ENCODE data around the gene DIDO1.

The DIDO1 gene

DNA sequence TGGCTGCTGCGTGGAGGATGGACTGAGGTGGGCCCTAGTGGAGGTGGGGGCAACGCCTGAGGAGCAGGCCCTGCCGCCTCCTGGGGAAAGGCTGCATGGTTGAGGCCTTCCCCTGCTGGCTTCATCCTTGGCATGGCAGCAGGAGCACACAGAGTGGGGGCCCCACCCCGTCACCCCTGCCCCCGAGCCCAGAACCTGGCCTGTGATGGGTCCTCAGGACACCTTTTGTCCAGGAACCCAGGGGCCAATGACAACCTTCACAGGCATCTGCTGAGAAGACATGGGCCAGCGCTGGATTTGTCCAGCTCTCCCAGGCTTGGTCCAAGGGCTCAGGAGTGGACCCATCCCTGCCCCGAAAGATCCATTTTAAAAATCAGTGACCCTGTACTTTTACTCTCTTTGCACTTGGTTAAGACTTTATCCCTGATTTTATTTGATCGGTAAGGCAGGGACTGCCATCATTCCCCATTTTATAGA is 25.6 kb upstream of the DIDO1 start:
- FAIRE-seq = no peak
- no peak for DNase-seq (ENCODE audit: extremely low spot score, insufficient read length, low read depth)

DNA sequence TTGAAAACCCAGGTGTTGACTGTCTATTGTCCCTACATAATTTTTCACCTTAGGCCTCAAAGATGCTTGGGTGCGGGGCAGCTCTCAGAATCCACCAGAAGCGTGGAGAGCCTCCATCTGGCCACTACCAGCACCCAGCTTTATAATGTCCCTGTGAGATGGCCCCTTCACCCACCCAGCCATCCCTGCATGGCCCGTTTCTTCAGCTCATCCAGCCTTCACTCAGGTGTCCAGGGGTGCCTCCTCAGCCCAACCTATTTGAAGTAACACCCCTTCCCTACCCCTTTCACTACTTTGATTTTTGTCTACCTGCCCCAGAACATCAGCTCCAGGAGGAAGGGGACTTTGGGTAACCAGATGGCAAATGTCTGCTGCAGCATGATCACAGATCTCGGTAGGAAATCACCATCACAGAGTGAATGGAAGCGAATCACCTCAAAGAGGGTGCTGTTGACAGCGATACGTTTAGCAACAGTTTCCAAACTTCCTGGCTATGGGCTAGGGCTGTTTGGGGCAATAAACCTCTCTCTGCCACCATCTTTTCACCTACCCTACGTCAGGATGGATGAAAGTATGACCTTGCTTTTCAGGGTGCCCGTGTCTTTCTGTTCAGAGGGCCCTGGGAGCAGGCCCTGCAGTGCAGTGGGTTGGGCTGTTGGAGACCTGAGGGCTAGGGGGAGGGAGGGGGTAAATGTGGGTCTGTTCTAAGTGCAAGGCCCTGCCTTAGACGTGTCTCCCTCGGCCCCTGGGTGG is 25.0 kb upstream of the DIDO1 start:
- no peak for FAIRE-seq
- no peak for DNase-seq (ENCODE audit: extremely low spot score, insufficient read length, low read depth)

DNA sequence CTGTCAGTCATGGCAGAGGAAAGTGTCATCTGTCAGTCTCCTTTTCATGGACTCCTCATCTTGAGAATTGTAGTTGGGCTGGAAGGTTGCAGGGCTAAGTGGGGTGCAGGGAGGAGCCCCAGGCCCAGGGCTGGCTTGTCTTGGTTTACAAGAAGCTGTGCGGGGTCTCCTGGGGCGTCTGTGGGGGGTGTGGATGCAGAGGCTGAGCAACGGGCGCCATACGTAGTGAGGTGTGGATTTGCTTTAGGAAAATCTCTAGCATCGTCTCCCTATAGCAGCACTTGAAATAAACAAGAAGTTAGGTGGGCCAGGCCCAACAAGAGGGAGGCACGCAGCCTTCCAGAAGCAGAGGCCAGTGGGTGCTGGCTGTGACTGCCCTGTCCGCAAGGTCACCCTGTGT is 24.4 kb upstream of the DIDO1 start:
- FAIRE-seq (no peak), DNase-seq (ENCODE audit: extremely low spot score, insufficient read length, low read depth) (no peak)

DNA sequence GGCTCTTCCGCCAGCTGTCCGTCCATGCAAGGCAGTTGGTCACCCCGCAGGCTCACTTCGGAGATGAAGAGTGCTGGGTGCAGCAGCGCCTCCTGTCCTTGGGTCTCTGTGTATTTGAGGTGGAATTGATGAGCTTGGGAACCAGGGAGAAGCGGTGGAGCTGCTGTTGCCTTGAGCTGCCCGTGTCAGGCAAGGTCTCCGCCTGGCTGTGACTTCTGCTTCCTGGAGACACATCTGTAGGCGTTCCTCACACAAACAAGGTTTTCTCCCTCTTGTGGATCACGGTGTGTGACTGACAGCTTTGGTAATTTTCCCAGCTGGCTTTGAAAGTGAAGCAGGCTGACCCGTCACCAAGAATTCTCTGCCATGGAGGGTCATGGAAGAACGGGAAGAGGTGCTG is 23.7 kb upstream of the DIDO1 start:
- DNase-seq (ENCODE audit: extremely low spot score, insufficient read length, low read depth) (no peak), FAIRE-seq (no peak)

DNA sequence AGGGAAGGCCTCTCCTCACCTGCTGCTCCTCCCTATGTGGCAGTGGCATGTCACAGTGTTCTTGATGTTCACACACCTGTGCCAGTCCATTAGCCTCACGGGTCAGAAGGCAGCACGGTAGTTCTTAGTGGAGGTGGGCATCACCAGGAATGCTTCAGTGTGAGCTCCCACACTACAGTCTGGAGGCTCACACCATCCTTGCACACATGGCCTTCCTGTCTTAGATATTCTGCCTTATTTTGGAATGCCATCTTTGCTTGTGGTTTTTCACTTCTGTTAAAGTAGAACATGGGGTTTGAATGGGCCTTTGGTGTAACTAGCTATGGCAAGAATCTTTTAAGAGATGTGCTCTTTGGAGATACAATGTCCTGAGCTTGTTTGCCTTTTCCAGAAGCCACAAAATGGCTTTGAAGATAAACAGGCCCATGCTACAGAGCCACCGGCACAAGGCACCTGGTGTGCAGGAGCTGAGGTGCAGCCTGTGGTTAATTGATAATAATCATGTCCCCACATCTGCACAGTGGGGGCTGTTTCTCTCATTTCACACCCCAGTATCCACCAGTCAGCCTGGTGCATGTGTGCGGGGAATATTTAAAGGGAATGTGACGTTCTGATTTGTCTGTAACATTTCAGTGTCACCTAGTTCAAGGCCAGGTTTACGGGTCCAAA is 23.0 kb upstream of the DIDO1 start:
- DNase-seq (ENCODE audit: extremely low spot score, insufficient read length, low read depth) = no peak
- no peak for FAIRE-seq

DNA sequence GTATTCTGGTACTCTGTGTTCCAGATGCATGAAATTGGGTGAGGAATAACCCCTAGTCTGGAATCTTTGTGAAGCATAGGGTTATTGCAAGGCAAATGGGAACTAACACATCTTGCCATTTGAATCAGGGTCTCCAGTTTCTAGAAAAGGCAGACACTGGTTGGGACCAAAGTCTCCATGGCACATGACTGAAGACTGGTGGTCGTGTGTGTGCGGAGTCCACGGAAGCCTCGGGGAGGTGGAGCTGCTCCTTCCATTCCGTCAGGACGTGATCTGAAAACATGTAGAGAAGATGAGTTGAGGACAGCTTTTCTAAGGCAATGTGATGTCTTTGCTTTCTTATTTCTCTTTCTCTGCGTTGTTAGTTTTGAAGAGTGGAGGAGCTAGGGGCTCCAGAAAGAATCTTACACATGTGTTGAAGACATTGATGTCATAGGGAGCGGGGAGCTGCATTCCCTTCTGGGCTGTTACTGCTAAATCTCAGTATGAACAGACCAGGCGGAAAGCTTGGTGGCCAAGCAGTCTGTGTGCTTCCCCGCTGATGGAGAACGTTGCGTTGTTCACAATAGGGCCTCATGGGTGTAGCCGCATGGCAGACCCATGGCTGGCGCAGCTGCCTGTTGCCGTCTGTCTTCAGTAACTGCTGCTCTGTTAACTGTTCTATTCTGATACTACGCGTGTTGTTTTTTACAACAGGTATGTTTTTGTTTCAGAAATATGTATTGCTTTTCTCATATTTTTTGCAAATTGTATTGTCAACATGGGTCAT is 21.4 kb upstream of the DIDO1 start:
- no peak for DNase-seq (ENCODE audit: extremely low spot score, insufficient read length, low read depth)
- FAIRE-seq = no peak

DNA sequence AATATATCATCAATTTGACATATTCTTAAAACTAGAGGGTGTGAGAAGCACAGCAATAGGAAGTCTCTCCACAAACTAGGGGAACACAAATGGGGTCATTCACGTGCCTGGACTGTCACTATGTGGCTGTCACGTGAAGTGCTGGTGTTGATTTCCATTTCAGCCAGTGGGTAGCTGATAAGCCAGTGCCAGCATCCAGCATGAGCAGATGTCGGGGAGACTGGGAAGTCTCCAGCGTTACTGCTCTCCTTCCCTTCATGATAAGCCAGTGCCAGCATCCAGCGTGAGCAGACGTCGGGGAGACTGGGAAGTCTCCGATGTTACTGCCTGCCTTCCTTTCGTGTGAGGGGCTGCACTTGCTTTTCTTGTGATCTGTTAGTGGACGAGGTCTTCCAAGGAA is 20.6 kb upstream of the DIDO1 start:
- no peak for DNase-seq (ENCODE audit: extremely low spot score, insufficient read length, low read depth)
- no peak for FAIRE-seq

DNA sequence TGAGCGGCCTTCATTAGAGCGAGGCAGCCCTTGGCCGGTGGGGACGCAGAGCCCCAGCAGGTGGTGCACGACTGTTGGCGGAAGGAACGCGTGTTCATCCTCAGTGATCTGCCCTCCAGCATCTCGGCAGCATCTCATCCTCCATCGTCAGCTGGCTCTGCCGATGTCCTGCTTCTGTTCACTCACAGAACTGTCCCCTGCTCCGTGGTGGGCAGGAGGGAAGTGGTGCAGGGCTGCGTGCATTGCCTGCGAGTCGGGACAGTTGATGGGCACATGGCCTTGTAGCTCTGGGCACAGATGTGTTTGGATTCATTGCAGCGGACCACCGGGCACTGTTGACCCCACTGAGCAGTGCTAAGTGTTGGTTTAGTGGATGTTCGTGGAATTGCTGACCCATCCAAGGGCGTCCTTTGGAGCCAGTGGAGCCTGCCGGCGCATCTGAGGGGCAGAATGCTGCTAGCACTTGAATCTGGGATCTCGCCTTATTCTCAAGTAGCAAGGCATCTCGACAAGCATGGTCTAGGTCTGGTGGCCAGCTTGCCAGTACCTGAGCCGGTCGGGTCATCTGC is 19.6 kb upstream of the DIDO1 start:
- FAIRE-seq (no peak), DNase-seq (ENCODE audit: extremely low spot score, insufficient read length, low read depth) (no peak)

DNA sequence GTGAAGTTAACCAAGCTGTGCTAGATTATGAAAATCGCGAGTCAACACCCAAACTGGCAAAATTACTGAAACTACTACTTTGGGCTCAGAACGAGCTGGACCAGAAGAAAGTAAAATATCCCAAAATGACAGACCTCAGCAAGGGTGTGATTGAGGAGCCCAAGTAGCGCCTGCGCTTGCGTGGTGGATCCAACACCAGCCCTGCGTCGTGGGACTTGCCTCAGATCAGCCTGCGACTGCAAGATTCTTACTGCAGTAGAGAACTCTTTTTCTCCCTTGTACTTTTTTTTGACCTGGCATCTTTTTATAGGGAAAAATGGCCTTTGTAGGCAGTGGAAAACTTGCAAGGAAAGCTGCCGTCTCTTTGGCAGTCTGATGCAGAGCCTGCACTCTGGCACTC is 18.4 kb upstream of the DIDO1 start:
- DNase-seq (ENCODE audit: extremely low spot score, insufficient read length, low read depth) = no peak
- FAIRE-seq = no peak

DNA sequence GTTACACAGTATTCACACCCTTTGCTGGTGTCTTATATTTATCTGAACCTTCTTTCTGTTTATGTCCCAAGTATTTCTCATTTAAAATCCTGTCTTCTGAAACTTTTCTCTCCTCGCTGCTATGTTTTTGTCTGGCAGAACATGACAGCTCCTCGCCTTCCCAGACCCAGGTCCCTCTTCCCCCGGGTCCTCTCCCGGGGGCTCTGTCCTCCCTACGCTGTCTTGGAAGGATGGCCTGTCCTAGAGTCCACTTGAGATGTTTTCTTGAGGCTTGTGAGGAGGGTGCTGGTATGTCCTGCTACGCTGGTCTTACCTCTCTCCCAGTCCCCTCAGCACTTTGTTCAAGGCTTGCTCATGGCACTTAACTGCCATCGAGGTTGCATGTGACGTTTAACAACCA is 17.9 kb upstream of the DIDO1 start:
- DNase-seq (ENCODE audit: extremely low spot score, insufficient read length, low read depth) = no peak
- no peak for FAIRE-seq

DNA sequence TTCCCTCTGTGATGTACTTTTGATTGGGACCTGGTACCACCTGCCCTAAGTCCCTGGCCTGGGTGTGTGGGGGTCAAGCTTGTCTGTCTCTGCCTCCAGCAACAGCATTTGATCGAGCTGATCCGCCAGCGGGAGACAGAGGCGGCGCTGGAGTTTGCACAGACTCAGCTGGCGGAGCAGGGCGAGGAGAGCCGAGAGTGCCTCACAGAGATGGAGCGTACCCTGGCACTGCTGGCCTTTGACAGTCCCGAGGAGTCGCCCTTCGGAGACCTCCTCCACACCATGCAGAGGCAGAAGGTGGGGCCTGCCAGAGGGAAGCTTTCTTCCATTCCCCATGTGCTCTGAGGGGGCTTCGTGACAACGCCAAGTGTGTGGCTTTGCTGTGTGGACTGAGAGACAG is 17.1 kb upstream of the DIDO1 start:
- no peak for FAIRE-seq
- no peak for DNase-seq (ENCODE audit: extremely low spot score, insufficient read length, low read depth)

DNA sequence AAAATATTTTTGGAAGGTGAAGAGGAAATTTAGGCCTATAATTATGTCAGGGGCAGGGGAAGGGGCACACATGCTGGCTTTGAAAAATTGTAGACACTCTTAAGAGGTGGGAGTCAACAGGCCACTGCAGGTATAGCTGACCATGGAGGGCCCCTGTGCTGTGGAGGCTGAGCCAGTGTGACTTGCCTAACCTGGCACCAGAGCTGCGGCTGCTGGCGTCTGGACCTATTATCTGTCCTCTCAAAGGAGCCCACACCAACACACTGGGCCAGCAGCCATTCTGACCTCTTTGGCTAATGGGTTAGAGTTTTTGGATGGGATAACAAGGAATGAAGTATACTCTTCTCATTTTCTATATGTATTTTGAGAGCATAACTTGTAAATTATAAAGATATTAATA is 16.2 kb upstream of the DIDO1 start:
- FAIRE-seq (no peak), DNase-seq (ENCODE audit: extremely low spot score, insufficient read length, low read depth) (no peak)

DNA sequence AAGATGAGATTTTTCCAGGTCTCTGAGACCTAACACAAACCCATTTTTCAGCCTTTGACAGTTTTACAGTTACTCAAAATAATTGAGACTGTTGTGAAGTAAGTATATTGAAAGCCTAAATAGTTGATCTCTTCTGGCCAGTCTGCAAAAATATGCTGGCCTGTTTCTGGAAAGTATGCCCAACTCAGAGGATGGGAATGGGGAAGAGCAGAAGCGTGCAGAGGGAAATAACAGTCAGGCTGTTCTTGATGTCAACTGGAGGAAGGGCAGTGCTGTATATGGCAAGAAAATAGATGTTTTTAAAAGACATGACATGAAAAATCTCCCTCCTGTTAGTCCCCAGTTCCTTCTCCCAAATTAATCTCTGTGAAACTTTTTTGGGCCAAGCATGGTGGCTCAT is 15.5 kb upstream of the DIDO1 start:
- FAIRE-seq (no peak), DNase-seq (ENCODE audit: extremely low spot score, insufficient read length, low read depth) (no peak)

DNA sequence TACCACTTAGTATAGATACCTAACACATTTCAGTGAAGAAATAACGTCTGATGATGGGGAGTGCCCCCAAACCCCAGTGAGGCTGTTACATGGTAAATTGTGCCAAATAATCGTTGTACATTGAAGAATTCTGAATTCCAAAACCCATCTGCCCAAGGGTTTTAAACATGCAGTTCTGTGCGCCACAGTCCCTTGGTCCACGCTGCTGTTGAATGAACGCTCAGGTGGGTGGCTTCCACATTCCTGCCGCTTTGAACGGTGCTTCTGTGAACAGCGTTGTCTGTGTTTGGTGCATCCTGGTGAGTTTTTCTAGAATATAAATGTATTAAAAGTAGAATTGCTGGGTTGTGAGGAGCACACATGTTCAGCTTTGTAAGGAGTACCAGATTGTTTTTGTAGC is 14.6 kb upstream of the DIDO1 start:
- FAIRE-seq (no peak), DNase-seq (ENCODE audit: extremely low spot score, insufficient read length, low read depth) (no peak)

DNA sequence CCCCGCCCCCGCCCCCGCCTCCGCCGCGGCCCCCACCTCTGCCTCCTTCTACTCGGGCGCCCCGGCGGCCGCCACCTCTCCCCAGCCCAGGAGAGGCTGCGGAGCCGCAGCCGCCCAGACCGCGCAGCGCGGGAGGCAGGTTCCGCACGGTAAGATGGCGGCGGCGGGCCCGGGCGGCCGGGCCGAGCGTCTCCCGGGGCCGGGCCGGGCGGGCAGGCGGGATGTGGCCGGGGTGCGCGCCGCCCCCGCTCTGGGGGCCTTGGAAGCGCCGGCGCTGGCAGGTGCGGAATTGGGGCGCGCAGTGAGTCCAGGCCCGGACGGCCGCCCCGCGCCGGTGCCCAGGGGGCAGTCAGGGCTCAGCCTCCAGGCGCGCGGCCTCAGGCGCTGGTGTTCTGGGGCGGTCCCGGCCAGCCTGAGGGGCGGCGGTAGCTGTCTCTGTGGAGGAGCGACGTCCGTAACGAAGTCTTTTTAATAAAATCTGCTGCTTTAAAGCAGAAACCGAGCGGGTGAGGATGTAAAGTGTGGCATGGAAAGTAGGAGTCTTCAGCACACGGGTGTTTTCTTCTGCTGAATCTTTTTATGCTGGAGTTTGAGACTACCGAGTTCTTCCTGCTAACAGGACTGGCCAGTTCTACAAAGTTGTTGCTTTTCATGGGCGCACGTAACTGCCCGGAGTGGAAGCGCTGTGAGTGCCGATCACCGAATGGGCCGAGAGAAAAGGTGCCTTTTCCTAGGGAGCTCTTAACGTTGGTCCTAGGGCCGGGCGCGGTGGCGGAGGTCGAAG is 12.0 kb upstream of the DIDO1 start, which contains the start of gene GID8:
Gene GID8 (plus strand): TSS at position 43 of the 784 bp plus-strand sequence. CDS start 3,356 bp downstream, outside the sequence.
- FAIRE-seq (no peak), DNase-seq (ENCODE audit: extremely low spot score, insufficient read length, low read depth) (no peak)

DNA sequence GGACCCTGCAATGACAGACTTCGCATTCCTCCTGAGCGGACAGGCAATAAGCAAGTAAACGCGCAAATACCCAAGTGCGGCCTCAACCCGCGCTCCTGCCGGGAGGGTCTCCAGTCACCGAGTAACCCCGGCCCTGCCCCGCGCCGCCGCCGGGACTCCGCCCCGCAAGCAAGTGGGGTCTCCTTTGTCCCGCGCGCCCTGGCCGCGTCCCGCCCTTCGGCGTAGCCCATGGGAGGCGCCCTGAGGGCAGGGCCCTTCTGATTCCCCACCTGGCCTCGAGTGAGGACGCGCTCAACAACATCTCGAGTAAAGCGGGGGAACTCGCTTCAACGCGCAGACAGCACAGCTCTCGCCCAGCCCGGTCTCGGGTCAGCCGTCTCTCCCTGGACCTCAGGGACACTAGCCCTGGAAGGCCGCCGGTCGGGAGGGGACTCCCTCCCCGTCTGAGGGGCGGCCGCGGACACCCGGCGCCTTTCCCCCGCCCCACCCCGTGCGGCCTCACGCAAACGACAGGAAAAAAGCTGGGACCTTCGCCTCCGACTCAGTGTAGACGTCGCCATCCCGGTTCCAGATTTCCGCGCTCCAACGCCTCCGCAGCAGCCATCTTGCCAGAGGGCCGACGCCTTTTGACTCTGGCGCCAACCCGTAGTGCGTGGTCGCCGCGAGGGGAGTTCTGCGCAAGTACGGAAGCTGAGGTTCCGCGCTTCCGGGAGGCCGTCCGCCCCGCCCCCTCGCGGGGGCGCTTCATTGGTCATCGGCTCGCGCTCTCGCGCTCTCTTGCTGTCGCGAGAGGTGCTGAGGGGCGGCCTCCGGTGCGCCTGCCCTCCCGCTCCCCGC is 11.2 kb upstream of the DIDO1 start:
- peak; percentile 93 for FAIRE-seq

DNA sequence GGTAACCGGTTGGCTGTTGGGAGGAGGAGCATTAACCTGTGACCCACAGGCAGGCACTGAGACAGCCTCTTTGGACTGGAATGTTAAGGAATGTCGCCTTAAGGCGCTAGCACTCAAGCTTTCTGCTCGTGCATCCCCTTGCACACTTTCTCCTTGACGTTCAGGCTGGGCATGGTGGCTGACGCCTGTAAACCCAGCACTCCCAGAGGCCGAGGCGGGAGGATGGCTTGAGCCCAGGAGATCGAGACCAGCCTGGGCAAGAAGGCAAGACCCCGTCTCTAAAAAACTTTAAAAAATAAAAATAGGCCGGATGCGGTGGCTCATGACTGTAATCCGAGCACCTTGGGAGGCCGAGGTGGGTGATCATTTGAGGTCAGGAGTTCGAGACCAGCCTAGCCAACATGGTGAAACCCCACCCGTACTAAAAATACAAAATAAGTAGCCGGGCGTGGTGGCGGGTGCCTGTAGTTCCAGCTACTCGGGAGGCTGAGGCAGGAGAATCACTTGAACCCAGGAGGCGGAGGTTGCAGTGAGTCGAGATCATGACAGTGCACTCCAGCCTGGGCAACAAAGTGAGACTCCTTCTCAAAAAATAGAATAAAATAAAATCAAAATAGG is 9.8 kb upstream of the DIDO1 start:
- no peak for DNase-seq (ENCODE audit: extremely low spot score, insufficient read length, low read depth)

More for the DNA sequence above, 11.2 kb upstream of the DIDO1 start:
- peak; percentile 88 for DNase-seq (ENCODE audit: extremely low spot score, insufficient read length, low read depth)

DNA sequence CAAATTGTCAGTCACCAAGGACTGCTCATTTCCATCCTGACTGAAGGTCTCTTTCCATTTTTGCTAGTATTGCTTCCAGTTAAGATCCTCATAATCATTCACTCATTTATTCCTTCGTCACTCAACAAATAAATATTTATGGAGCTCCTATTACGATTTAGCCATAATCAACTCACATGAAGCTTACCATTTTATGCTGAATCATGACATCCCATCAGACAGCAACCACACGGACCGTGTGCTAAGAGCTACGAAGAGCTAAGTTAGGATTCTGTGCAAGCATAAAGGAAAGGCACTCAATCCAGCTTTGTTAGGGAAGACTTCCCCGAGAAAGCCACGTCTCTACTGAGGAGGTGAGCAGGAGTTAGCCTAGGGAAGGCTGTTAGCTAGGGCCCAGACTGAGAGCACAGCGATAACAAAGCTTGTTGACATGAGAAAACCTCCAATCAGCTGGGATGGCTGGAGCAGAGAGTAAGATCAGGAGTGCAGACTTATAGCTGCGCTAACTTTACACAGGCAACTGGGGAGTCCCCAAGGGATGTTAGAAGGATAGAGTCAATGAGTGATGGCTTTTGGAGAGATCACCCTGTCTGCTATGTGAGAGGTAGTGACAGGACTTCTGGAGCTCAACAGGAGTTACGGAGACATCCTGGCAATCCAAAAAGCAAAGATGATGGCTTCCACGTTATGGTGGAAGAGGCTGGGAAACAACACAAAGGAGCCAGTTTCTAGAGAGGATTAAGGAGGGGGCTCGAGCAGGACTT is 9.1 kb upstream of the DIDO1 start:
- no peak for DNase-seq (ENCODE audit: extremely low spot score, insufficient read length, low read depth)
- FAIRE-seq = no peak

More for the DNA sequence above, 9.8 kb upstream of the DIDO1 start:
- FAIRE-seq = no peak
